NCI-H526 (cell line): ENCODE measurements around the gene CRYZL1.
"Not testable (repeated sequence)": the region's sequence is repeated elsewhere in the genome, so short reads cannot be mapped to it uniquely, and the experiment has no call there.

ENCODE experiments used
- DNase-seq, 2 experiments: peaks; one replicate each; lab custom pipeline; 2025; lab: John Stamatoyannopoulos, UW

The CRYZL1 gene

DNA sequence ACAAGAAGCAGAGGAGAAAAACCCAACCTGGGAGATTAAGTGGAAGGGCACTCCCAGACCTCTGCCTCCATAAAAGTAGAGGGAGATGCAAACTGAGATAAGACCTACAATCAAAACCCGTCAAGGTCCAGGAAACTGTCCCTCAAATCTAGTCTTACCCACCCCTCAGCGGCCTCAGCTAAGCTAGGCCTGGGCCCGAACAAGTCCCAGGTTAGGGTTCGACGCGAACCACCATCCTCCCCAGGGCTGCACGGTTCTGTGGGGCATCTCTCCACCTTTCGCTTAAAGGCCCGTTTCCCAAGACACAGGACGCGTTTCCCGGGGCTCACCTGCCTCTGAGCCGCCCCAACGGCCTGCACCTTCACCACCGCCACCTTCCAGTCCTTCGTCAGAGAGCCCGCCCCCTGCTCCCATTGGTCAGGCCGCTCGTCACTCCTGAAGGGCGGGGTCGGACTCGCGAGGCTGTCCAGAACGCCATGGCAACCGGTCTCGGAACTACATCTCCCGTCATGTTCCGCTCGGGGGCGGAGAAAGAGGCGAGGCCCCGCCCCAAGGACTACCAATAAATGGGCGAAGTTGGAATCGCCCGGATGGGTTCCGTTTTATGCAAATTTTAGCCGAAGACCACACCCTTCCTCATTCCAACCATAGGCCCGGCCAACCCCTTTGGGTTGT is at the start of gene CRYZL1:
Gene CRYZL1 (minus strand): TSS at position 390 of the 675 bp plus-strand sequence. CDS start 10,190 bp downstream, outside the sequence.
- DNase-seq = peak; percentile 99 to 100

DNA sequence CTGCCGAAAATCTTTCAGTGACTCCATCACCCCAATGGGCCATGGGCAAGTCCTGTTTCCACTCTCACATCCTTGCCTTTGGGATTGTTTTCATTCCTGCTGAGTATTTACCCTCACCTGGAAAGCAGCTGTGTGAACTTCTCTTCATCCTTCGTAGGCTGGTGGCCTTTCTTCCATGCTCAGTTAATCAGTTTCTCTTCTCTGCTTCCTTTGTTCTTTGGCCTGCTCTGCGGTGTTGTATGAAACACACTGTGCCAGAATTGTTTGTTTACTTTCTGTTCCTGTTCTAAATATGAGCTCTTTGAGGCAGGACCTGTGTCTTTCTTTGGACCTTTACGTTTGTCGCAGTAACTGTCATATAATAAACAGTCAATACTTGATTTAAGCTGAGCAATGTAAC is 49.3 kb upstream of the CRYZL1 start:
- DNase-seq = no peak

DNA sequence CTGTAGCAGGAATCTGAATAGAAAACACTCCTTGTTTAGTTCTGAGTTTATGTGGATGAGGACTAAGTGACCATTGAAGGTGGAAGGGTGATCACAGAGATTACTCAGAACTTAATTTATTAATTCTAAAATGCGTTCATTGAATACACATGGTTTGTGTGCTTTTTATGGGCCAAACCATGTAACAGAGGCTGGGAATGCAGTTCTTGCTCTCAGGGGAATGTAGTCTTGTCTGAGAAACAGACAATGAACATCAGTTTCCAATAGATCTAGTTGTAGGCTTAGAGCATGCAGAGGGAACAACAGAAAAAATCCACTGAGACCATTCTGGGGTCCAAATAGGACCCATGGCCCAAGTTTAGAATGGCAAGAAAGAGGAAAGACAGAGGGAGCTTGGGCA is 46.8 kb upstream of the CRYZL1 start:
- no peak for DNase-seq

DNA sequence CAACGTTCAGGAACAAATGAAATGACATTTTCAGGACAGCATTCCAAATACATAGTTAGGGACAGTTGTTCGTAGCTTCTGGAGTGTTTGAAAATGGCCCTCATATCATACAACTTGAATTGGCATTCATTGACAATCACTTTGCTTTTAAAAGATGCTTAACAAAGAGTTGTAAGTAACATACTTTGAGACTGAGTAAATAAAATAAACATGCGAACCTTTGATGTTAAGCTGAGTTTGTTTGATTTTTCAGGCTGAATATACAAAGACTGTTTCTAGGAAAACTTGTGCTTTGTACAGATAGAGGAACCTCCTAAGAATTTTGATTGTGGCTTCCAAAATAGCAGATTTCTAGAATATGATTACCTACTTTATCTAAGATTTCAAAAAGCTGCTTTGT is 46.1 kb upstream of the CRYZL1 start:
- DNase-seq = no peak

DNA sequence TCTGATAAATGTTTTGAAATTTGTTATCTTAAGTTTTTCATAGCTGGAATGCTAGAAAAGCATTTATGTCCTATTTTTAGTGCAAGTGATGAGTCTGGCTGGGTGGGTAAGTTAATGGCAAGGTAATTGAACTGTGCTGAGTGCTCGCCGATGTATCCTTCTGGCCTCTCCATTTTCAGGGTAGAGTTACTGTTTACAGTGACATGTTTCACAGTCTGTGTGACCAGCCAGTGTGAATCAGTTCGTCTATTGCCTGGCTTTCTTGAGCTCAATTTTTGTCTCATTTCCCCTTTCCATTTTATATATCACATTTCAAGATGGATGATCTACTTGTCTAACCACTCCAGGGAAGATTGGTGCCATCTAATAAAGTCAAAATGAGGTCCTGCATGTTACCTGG is 44.8 kb upstream of the CRYZL1 start:
- DNase-seq = no peak

DNA sequence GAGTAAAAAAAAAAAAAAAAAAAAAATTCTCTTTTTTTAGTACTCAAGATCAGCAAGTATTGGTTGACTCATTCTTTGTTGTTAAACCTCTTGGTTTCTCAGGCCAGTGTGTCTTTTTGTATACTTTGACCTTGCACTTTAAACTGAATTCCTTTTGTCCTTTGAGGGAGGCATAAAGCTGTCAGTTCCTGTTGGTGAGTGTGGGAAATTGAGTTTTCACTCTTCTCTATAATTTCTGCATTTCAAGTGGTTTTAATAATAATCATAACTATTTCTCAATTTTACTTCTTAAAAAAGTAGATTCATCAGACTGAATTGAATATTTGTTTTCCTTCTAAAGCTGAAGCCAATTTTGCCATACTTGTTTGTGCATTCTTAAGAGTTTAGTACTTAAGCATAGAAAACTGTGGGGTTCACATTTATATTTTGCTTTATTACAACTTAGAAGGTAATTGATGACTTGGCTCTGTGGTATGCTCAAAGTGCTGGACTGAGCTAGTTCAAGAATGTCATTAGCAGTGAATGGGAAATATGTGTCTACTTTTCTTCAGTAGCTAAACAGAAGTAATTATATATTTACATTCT is 44.2 kb upstream of the CRYZL1 start:
- no peak for DNase-seq

DNA sequence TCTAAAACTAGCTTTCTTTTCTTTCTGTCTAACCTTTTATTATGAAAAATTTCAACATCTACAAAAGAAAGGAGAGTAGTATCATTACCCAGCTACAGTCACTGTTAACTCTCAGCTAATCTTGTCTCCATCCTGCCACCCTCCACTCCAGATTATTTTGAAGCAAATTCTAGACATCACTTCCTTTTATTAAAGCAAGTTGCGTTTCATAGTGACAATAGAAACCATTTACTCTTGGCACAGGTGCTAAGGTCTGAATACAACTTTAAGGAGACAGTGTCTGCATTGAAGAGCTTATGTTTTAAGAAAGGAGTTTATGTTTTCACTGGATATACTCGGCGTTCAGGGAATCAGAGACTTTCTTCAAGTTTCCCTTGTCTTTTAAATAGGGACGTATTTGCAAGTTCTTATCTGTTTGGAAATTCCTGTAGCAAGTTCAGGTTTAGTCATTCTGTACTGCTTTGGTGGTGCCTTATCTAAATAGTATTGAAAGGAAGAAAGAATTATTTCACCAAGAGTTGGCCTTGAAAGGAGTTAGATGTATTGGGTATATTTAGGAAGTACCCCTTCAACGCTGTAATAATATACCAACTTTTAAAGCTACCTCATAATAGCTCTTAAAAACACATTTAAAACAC is 43.5 kb upstream of the CRYZL1 start:
- no peak for DNase-seq

DNA sequence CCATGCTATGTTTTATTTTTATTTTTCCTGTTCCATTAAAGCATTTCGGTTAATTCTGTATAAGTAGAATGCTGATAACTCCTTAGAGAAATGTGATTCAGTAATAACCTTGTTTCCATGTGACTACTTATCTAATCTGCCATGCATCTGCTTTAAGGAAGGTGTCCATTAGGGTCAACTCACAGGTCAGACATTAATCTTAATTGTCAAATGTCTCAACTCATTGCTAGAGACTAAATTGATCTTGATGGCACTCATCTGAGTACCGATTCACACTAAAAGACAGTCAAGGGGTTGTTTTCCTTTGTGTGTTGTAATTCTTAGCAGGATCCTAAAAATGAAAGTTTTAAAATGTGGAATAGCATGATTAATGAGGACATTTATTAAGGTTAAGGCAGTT is 42.5 kb upstream of the CRYZL1 start:
- DNase-seq = no peak

DNA sequence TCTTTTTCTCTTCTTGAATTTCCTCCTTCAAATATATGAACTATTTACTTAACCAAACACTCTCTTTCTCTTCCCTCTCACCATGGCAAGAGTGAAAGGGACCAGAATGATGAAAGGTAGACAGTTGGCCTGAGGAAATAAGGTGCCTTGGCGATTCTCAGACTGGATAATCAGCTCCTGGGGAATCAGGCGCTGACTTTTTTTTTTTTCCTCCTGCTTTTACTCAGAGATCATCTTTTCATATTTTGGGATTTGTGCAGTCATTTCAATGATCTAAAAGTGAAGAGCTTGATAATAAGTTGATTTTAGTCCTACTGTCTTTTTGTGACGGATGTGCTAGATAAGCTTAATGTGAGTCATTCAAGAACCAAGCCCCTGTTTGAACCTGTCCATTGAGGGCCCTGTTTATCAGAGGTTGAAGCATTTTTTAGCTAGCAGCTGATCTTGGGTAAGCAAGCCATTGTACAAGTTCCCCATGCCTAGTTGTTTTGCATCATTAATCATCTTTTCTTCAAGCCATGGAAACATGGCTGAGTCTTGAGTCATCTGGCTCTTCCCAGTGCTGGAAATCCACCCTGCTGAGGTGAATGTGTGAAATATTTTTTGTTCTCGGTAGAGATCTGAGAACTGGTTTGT is 41.6 kb upstream of the CRYZL1 start:
- DNase-seq = no peak

DNA sequence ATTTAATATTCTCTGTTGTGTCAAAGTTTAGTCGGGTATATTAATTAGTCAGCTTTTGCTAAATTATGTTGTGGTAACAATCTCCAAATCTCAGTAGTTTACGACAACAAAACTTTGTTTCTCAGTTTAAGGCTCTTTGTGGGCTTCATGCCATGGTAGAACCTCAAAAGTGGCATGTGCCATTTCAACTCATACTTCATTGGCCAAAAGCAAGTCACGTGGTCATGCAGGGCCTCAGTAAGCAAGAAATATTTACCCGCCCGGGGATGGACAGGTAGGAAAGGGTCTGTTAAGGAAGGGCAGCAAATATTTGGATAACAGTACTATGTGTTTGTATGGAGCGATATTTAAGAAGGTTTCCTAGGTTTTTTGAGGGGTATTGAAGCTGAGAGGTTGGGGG is 39.3 kb upstream of the CRYZL1 start:
- no peak for DNase-seq

DNA sequence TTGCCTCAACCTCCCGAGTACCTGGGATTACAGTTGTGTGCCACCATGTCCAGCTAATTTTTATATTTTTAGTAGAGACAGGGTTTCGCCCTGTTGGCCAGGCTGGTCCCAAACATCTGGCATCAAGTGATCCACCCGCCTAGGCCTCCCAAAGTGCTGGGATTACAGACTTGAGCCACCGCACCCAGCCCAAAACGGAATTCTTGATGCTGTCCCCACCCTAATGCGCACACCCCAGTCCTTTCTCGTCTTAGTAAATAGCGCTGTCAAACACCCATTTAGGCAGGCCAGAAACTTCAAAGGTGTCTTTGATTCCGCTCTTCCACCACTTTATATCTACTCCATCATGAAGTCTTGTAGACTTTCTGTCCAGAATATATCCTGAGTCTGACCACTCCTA is 35.9 kb upstream of the CRYZL1 start:
- no peak for DNase-seq

DNA sequence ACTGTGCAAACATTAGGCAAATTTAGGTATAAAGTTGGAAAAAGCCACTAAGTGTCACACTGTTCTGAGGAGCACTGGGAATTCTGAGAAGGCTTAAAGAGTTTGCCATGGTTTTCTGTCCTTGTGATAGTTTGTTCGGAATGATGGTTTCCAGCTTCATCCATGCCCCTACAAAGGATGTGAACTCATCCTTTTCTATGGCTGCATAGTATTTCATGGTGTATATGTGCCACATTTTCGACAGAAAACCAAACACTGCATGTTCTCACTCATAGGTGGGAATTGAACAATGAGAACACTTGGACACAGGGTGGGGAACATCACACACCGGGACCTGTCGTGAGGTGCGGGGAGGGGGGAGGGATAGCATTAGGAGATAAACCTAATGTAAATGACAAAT is 35.1 kb upstream of the CRYZL1 start:
- not testable (repeated sequence) for DNase-seq

DNA sequence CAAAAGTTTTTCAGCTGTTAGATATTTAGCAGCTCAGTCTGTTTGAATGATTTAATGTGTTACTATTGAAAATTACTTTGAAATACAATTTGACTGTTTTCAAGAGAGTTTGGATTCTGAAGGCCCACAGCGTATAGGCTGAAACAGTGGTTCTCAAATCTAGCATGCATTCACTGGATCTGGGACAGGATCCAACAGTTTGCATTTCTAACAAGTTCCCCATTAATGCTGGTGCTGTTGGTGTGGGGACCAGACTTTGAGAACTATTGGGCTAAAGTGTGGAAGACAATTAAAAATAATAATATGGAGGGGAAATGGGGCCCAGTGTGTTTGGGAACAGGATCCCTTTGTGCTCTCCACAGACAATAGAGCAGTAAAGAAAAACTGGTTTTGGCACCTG is 32.7 kb upstream of the CRYZL1 start:
- no peak for DNase-seq

DNA sequence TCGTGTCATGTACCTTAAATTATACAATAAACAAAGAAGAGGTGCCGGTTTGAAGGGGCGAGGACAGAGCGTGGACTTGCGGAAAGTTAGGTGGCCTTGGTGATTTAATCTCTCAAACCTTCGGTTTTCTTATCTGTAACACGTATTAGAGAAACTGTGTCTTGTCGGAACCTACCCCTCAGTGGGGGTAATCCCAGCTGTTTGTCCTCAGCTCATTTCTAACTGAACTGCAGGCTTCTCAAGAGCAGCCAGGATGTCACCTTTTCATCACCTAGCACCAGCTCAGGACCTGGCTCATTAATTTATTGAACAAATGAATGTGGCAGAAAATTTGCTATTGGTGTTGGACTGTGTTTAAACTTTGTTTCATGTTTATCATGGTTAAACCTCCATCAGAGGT is 31.9 kb upstream of the CRYZL1 start:
- DNase-seq = no peak

DNA sequence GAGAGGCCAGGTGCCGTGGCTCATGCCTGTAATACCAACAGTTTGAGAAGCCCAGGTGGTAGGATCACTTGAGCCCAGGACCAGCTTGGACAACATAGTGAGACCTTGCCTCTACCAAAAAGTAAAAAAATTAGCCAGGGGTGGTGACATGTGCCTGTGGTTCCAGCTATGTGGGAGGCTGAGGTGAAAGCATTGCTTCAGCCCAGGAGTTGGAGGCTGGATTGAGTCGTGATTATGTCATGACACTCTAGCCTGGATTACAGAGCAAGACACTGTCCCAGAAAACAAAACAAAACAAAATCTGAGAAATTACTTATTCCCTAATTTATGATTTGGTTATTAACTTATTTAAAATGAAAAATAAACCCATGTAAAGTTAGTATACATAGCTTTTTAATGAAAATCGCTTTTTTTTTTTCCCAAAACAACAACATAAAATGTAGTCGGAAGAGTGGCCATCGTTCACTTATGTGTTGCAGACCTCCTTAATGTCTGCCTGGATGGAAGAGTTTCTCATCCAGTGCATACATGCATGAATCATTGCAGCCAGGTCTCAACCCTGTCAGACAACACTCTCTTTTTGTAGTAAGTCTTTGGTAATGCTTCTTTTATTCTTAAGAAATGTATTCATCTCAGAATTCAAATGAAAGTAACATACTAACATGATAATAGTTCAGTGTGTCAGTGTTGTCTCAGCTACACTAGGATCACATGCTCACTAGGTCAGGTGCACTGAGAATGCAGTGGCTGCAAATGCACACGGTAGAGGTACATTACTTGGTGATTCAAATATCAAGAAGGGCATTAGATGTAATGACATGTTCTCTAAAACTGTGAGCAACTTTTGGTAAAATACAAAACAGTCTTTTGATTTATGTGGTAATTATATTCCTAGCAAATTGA is 28.8 kb upstream of the CRYZL1 start:
- DNase-seq = no peak

DNA sequence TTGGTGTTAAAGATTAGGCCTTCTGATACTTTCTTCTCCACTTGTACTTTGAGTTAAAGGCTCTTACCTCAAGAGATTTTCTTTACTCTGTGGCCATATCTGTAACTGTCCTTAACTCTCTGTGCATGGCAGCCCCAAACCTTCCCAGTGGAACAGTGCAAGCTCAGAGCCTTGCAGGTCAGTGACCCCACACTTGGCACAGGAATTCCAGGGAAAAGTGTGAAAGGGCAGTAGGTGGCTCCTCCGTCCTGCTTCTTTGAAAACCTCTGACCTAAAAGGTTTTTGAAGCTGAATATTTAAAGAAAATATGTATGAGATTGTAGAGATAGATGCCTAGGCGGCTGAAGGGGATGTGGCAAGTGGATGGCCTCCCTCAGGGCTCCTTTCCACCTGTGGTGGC is 27.1 kb upstream of the CRYZL1 start:
- no peak for DNase-seq

DNA sequence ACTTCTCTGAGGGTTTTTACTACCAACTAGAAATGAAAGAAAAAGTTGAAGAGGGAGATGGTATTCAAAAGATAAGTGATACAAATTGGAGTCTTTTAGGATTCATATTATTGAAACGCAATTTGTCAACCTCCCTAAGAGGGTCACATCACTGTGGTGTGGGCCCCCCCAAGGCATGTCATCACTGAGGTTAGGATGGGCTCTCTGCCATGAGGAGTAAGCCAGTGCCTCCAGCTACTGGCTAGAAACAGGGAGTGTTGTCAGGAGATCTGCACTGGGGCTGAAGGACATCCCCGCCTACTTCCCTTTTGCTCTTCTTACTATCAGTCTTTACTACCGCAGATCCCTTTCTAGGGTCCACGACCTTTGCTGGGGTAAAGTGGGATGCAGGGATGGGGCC is 26.6 kb upstream of the CRYZL1 start:
- no peak for DNase-seq

DNA sequence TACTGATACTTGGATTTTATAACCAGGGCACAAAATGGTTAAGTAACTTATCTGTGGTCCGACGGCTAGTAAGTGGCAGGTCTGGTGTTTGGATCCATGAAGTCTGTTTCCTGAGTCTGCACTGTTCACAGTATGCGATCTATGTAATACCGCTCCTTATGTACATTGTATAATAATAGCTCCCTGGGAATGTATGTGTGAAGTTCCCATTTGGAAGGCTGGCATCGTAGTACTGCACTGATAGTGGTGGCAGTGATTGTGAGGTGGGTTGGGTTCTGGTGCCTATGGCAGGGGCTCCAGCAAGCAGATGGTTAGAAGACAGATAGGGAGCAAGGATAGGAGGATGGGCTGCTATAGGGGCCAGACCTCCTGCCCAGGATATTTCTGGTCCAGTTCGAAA is 26.1 kb upstream of the CRYZL1 start:
- no peak for DNase-seq

DNA sequence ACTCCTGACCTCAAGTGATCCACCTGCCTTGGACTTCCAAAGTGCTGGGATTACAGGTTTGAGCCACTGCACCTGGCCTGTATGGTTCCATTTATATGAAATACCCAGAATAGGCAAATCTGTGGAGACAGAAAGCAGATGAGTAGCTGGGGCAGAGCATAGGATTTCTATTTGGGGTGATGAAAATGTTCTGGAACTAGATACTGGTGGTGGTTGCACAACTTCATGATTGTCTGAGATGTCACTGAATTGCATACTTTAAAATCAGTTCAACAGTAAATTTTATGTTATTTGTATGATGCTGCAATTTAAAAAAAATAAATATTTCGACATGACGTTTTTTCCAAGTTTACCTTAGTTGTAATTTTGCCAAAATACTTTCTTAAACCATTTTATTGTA is 24.6 kb upstream of the CRYZL1 start:
- peak in 1 of 2 experiments; percentile 14 for DNase-seq

DNA sequence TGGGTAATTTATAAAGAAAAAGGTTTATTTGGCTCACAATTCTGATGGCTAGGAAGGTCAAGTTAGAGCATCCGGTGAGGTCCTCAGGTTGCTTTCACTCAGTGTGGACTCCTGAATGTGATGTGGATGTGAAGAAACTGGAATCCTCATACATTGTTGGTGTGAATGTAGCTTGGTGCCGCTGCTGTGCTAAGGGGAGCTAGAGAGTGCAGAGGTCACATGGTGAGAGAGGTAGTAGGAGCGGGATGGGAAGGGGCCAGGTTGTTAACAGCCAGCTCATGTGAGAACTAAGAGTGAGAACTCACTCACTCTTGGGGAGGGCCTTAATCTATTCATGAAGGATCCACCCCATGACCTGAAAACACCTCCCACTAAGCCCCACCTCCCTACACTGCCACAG is 22.6 kb upstream of the CRYZL1 start:
- no peak for DNase-seq

DNA sequence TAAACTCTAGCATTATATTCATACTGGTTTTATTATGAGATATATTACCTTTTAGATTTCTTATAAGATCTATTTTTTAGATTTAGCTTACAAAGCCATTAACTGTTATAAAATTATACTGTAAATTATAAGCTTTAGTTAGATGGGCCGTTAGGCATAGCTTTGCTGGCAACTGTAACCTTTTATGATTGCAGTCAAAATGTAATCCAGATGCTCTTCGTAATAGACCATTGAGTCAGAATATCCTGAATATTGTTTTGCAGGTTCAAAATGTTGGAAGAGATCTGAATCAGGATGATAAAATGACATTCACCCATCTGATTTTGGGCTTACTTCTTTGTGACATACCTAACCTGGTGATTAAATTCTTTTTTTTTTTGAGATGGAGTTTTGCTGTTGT is 21.7 kb upstream of the CRYZL1 start:
- no peak for DNase-seq

DNA sequence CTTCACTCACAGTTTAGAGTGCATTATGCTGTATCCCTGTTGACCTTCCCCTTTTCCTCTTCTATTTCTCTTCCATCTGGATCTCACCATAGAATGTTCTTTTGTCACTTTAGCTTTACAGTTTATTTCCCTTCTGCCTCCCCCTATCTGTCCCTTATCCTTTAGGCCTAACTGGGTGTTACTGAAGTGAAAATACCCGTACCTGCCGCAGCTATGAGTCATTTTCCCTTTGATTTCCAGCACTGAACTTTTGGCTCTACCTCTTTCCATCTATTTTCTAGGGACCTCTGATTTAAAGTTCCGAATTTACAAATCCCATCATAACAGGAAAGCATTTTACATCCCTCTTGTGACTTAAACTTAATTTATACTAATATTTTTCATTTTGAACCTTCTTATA is 20.5 kb upstream of the CRYZL1 start:
- DNase-seq = no peak
